Activated T-helper 1 cell treated with anti-CD3 and anti-CD28 coated beads, Interleukin-2, amount 50 U/mL, for 16 hours (primary cell): ENCODE data around the gene CAB39.
A peak's percentile ranks its signal among the peaks of the same experiment; 100 is the strongest.

Source experiments
- DNase-seq, 2 donors: peaks; one replicate each; pipeline ENCODE4 v3.0.0-alpha.2; 2020; ENCODE audit warnings: low read depth in 1 of 2, low spot score in 1 of 2

The CAB39 gene

GRCh38 chr2:230852113-230852512, 139.5 kb downstream of the CAB39 start:
- DNase-seq, result no peak

GRCh38 chr2:230861552-230862255, 149.1 kb downstream of the CAB39 start:
- DNase-seq, result no peak

DNA sequence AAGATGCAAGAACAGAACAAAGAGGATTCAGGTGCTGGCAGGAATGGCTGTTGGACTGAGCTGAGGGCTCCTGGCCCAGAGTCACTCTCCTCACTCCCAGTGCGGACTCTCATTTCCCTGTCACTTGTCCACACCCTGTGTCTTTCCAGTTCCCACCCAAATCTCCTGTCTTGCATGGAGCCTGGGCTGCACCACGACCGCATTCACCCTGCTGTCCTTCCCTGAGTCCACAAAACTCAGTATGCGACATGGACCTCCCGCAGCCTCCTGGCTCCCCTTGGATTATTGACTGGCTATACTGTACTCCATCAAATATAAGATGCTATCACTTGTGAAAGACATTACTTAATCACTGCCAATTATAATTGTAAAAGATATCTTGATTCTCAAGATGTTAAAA, 149.7 kb downstream of the CAB39 start:
- DNase-seq, result no peak

GRCh38 chr2:230863031-230863430, 150.4 kb downstream of the CAB39 start:
- no peak for DNase-seq

DNA sequence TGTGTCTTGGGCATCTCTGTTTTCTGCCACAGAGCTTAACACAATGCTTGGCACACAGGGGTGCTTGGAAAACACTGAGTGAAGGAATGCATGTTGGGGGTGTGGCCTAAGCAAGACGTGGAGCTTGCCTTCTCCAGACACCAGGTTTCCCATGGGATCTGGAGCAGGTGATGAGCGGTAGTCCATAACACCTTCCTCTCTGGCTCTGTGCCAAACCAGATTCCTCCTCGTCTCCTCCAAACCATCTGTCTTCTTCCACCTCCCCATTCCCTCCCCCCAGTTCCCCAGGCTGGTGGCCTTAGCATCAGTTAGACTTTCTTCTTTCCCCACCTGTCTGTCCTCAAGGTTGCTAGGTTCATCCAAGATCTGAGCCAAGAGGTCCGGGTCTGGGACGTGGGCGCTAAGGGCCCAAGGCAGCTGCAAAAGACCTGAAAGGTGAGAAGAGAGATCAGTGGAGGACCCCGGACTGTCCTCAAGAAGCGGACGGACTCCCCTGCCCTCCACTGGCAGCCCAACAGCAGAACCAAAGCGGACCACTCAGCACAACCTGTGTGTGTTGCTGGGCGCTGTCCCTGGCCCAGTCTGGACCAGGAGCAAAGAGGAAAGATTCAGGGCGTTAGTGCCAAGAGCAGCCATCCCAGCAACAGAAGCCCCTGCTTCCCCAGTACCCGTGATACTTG, 150.9 kb downstream of the CAB39 start:
- no peak for DNase-seq

DNA sequence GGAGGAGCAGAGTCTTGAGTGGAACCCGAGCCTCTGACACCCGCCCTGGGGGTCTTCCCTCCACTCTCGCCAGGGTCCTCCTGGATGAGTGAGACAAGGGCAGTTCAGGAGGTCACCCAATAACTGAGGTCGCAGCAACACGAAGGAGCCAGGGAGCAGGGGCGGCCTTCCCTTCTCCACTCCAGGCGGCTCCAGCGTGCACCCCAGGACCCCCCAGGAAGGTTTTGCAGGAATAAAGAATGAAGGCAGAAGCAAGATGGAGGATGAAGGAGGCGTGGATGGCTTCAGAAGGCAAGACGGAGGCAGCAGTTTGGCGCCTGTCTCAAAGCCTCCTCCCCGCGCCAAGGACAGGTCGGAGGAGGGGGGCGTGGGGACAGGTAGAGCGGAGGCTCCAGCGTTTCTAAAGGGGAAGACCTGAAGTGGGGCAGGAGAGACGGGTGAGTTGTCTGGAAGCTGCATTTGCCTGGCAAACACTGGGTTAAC, 151.5 kb downstream of the CAB39 start:
- DNase-seq, result no peak

DNA sequence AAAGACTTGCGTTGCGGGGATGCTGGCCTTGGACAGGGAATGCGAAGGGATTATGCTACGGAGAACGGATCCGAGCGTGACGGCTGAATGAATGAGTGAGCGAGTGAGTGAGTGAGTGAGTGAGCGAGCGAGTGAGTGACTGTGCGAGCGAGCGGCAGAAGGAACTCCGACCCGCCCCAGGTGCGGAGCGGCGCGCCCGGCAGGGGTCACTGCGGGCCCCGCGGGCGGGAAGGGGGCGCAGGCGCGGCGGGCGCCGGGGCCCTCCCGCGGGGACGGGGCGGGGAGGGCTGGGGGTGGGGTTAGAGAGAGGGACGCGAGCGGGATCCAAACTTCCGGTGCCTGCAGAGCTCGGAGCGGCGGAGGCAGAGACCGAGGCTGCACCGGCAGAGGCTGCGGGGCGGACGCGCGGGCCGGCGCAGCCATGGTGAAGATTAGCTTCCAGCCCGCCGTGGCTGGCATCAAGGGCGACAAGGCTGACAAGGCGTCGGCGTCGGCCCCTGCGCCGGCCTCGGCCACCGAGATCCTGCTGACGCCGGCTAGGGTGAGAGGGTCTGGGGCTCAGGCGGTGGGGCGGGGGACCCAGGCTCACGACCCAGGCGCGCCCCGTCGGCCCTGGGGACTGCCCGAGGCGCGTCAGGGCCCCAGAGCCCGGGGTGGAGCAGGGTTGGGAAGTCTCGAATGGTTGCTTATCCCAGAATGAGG, 152.1 kb downstream of the CAB39 start, which contains the start of gene ITM2C:
Gene ITM2C, plus strand, starts transcription at position 338 of the 702 bp plus-strand sequence. Its CDS starts 84 bp downstream, at position 422.
- peak; percentile 42 to 67 for DNase-seq

DNA sequence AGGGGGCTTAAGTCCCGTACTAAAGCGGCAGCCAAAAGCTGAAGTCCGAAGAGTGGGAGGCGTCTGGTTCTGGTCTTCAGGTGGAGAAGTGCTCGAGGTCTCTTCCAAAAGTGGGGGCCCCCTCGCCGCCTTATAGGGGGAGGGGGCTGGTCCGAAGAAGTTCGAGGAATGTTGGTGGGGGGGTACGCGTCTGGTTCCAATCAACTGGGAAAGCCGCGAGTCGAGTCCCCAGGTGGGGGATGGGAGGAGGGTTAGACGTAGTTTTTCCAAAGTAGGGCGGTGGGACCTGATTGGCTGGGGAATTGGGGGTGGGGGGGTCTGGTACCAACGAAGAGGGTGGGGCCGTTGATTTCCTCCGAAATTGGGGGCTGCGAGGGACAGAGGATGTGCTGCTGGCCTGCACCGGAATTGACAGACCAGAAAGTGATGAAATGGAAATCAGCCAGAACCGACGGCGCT, 152.7 kb downstream of the CAB39 start:
- no peak for DNase-seq

- no peak for DNase-seq
Observed at GRCh38 chr2:230865766-230866755, 153.4 kb downstream of the CAB39 start.

GRCh38 chr2:230866756-230867523, 154.3 kb downstream of the CAB39 start:
- DNase-seq, result peak in 1 of 2 donors; percentile 39

GRCh38 chr2:230868161-230868946, 155.7 kb downstream of the CAB39 start:
- no peak for DNase-seq

- DNase-seq, result no peak
Observed at GRCh38 chr2:230868947-230869913, 156.6 kb downstream of the CAB39 start.

DNA sequence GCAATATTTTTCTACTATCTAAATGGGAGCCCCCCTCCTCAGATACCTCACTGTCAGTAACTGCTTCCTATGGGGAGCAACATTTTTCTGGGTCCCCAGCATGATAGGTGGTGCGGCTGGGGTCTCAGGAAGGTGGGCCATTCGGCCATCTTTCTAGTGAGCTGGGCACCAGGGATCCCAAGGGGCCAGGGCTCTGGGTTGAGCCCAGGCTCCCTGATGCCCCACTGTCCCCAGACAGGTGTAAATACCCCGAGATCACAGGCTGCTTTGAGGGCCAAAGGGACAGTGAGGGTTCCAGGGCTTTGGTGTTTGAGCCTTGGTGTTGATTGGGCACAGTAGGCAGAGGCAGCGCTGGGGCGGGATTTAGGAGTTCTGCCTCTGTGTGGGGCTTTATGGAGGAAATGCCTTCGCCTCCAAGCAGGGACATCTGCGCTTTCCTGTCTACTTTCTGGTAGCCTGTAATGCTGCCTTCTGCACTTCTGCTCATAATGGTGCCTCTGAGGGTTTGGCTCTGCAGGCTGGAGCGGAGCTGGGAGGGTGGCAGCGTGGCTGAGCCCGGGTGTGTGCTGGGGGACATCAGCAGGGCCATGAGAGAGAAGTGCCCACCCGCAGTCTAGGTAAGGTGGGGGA, 157.4 kb downstream of the CAB39 start:
- no peak for DNase-seq
